ENCODE data around the gene GFRA3. TPM values are rescaled to one million over a fixed set of nuclear protein-coding genes. Genes with fewer than 3 reads are reported as not detected.

Gene GFRA3
- total RNA-seq, 1 donor from 2014 or later, result 0.16 TPM

DNA sequence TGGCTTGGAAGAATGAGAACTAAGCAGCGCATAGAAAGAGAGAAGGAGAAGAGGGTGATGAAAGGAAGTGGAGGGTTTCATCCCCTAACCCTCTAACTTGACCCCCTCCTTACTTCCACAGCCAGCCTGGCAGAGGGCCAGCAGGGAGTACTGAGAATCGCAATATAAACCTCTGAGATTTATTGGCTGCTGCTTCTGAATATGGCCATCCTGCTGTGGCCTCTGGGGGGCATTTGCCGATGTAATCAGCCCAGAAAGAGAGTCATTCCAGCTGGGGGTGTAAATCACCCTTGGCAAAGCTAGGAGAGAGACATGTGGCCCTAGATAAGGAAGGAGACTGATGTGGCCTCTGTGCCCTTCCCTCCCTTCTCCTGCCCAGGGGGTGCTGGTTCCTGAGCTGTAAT, 960 bp upstream of the GFRA3 start:
- FAIRE-seq, result no peak

DNA sequence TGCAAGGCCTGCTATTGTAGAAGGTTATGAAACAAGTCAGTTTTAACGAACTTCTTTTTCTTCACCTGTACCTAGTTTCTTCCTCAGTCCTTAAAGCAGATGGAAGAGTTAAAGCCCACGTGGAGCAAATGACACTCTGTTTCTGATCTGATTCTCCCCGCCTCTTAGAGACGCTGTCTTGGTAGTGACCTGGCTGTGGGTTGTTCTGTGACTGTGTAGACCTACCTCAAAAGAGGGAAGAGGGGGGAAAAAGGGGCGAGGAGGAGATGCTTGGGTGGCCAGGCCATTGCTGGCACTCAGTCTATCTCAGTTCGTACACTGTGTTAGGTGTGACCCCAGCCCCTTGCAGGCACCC, 610 bp downstream of the GFRA3 start:
- Histone ChIP-seq H3K4me1 (ENCODE audit: insufficient read depth, low read length) (peaks cover 3% of the 10 kb centered on the region), H2AFZ (ENCODE audit: low read depth, low read length) (peak overlapping the region; percentile 76), H3K4me2 (ENCODE audit: low read length) (peak overlapping the region; percentile 84), H3K27me3 (ENCODE audit: insufficient read depth, low read length) (peaks cover 5% of the 10 kb centered on the region), H4K20me1 (ENCODE audit: insufficient read depth, low read length) (no peaks in the 10 kb centered on the region), H3K4me3 (ENCODE audit: insufficient read depth, low read depth, low read length) (peak overlapping the region; percentile 22), H3K27ac (ENCODE audit: low read depth, low read length) (no peak overlapping the region), H3K9ac (ENCODE audit: low read length) (no peak overlapping the region), H3K36me3 (ENCODE audit: insufficient read depth, low read length) (no peaks in the 10 kb centered on the region), H3K9me3 (ENCODE audit: insufficient read depth, low read depth, low read length) (no peaks in the 10 kb centered on the region), H3K79me2 (ENCODE audit: insufficient read depth, low read length) (no peaks in the 10 kb centered on the region)
- Mint-ChIP-seq H3K4me1 (ENCODE audit: low read depth, unreplicated experiment) (no peaks in the 10 kb centered on the region), H3K36me3 (ENCODE audit: low read depth, unreplicated experiment) (no peaks in the 10 kb centered on the region), H3K9me3 (ENCODE audit: unreplicated experiment) (no peaks in the 10 kb centered on the region), H3K4me3 (ENCODE audit: unreplicated experiment) (peak overlapping the region; percentile 21), H3K27me3 (ENCODE audit: low read depth, unreplicated experiment) (peaks cover 37% of the 10 kb centered on the region), H3K27ac (ENCODE audit: unreplicated experiment) (no peak overlapping the region)
- TF ChIP-seq EZH2 (IDR thresholded peaks at IDR 0.05; ENCODE audit: insufficient read depth, low read length), result peak; percentile 37
- TF ChIP-seq, protein P1, sequence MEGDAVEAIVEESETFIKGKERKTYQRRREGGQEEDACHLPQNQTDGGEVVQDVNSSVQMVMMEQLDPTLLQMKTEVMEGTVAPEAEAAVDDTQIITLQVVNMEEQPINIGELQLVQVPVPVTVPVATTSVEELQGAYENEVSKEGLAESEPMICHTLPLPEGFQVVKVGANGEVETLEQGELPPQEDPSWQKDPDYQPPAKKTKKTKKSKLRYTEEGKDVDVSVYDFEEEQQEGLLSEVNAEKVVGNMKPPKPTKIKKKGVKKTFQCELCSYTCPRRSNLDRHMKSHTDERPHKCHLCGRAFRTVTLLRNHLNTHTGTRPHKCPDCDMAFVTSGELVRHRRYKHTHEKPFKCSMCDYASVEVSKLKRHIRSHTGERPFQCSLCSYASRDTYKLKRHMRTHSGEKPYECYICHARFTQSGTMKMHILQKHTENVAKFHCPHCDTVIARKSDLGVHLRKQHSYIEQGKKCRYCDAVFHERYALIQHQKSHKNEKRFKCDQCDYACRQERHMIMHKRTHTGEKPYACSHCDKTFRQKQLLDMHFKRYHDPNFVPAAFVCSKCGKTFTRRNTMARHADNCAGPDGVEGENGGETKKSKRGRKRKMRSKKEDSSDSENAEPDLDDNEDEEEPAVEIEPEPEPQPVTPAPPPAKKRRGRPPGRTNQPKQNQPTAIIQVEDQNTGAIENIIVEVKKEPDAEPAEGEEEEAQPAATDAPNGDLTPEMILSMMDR (IDR thresholded peaks at IDR 0.05; ENCODE audit: insufficient read depth, low read depth, low read length), result no peak
- FAIRE-seq, result no peak
- DNase-seq (ENCODE audit: low read depth), result no peak

More for the DNA sequence above, 960 bp upstream of the GFRA3 start:
- no peak overlapping the region for H3K9ac ChIP-seq (ENCODE audit: low read length)
- Mint-ChIP-seq H3K27ac (ENCODE audit: unreplicated experiment) (no peak overlapping the region), H3K36me3 (ENCODE audit: low read depth, unreplicated experiment) (no peaks in the 10 kb centered on the region), H3K9me3 (ENCODE audit: unreplicated experiment) (no peaks in the 10 kb centered on the region), H3K4me1 (ENCODE audit: low read depth, unreplicated experiment) (no peaks in the 10 kb centered on the region), H3K27me3 (ENCODE audit: low read depth, unreplicated experiment) (peaks cover 37% of the 10 kb centered on the region), H3K4me3 (ENCODE audit: unreplicated experiment) (no peak overlapping the region)
- no peaks in the 10 kb centered on the region for H3K9me3 ChIP-seq (ENCODE audit: insufficient read depth, low read depth, low read length)
- H3K79me2 ChIP-seq (ENCODE audit: insufficient read depth, low read length), result no peaks in the 10 kb centered on the region
- no peaks in the 10 kb centered on the region for H4K20me1 ChIP-seq (ENCODE audit: insufficient read depth, low read length)
- no peak overlapping the region for H3K4me2 ChIP-seq (ENCODE audit: low read length)
- no peak overlapping the region for H3K27ac ChIP-seq (ENCODE audit: low read depth, low read length)
- H3K36me3 ChIP-seq (ENCODE audit: insufficient read depth, low read length), result no peaks in the 10 kb centered on the region
- H3K4me3 ChIP-seq (ENCODE audit: insufficient read depth, low read depth, low read length), result no peak overlapping the region
- H3K4me1 ChIP-seq (ENCODE audit: insufficient read depth, low read length), result peaks cover 3% of the 10 kb centered on the region
- peaks cover 5% of the 10 kb centered on the region for H3K27me3 ChIP-seq (ENCODE audit: insufficient read depth, low read length)
- TF ChIP-seq, protein P1 (IDR thresholded peaks at IDR 0.05; ENCODE audit: insufficient read depth, low read depth, low read length), result no peak
- TF ChIP-seq EZH2 (IDR thresholded peaks at IDR 0.05; ENCODE audit: insufficient read depth, low read length), result no peak
- no peak overlapping the region for H2AFZ ChIP-seq (ENCODE audit: low read depth, low read length)
- DNase-seq (ENCODE audit: low read depth), result no peak

DNA sequence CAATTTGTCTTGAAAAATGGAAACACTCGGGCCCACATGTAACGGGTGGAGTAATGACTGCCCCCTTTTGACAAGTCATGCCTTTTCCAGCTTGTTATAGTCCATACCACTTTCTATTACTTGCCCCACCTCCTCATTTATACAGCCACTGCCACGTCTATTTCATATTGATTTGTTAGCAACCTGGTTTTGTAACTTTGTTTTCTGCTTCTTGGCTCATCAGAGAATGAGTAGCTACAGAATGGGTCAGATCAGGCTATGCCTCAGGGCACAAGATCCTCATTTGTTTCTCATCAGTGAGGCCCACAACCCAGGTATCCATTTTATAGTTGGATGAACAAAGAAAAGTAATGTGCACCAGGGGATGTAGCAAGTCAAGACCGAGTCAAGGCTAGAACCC, 1.7 kb downstream of the GFRA3 start:
- H3K4me1 Mint-ChIP-seq (ENCODE audit: low read depth, unreplicated experiment), result no peaks in the 10 kb centered on the region
- no peak for TF ChIP-seq EZH2 (IDR thresholded peaks at IDR 0.05; ENCODE audit: insufficient read depth, low read length)
- TF ChIP-seq, protein P1 (IDR thresholded peaks at IDR 0.05; ENCODE audit: insufficient read depth, low read depth, low read length), result no peak
- no peak for FAIRE-seq

More for the DNA sequence above, 1.7 kb downstream of the GFRA3 start:
- Histone ChIP-seq H3K9me3 (ENCODE audit: insufficient read depth, low read depth, low read length) (no peaks in the 10 kb centered on the region), H3K27me3 (ENCODE audit: insufficient read depth, low read length) (peaks cover 5% of the 10 kb centered on the region), H3K9ac (ENCODE audit: low read length) (no peak overlapping the region), H3K4me3 (ENCODE audit: insufficient read depth, low read depth, low read length) (no peak overlapping the region), H4K20me1 (ENCODE audit: insufficient read depth, low read length) (no peaks in the 10 kb centered on the region), H2AFZ (ENCODE audit: low read depth, low read length) (no peak overlapping the region), H3K4me2 (ENCODE audit: low read length) (no peak overlapping the region), H3K36me3 (ENCODE audit: insufficient read depth, low read length) (no peaks in the 10 kb centered on the region), H3K4me1 (ENCODE audit: insufficient read depth, low read length) (peaks cover 3% of the 10 kb centered on the region), H3K79me2 (ENCODE audit: insufficient read depth, low read length) (no peaks in the 10 kb centered on the region), H3K27ac (ENCODE audit: low read depth, low read length) (no peak overlapping the region)
- Mint-ChIP-seq H3K4me3 (ENCODE audit: unreplicated experiment) (no peak overlapping the region), H3K36me3 (ENCODE audit: low read depth, unreplicated experiment) (no peaks in the 10 kb centered on the region), H3K9me3 (ENCODE audit: unreplicated experiment) (no peaks in the 10 kb centered on the region), H3K27ac (ENCODE audit: unreplicated experiment) (no peak overlapping the region), H3K27me3 (ENCODE audit: low read depth, unreplicated experiment) (peaks cover 37% of the 10 kb centered on the region)
- DNase-seq (ENCODE audit: low read depth), result no peak

All from astrocyte (in vitro differentiated cells and primary cell).